Measurements from ENCODE around the gene PCK2. TPM values are rescaled to one million over a fixed set of nuclear protein-coding genes. Genes with fewer than 3 reads are reported as not detected.

Gene PCK2
- total and polyA plus RNA-seq, 2 of the 13 experiments (the other 11 are each of a cell fraction or from before 2014, with no cell fraction given): 129 to 272 TPM

DNA sequence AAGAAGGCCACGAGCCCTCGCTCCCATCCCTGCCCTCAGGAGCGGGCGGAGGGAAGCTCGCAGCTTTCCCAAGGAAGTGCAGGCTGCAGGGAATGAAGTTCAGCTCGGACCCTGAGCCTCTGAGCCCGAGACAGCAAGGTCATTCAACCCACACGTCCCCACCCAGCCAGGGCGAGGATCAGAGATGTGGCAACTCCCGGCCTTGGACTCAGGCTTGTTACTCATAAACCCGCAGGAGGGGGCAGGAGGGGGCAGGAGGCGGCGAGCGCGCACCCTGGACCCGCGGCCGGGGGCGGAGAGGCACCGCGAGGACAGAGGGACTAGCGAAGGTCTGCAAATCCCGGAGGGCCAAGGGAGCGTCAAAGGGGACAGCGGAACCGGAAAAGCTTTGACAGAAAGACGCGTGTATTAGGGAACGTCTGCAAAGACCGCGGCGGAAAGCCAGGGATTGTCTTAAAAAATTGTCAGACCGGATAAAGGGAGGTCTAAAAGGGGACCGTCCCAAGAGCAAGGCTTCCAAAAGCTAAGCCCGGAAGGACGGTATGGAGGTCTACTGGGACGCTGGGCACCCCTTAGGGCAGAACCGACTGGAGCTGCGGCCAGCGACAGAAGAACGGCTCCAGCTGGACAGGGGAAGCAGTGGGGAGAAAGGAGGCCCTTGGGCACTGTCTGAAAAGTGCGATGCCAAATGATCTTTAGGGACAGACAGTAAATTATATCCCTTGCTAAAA lies 19.9 kb downstream of the PCK2 start (continued):
- TF ChIP-seq, protein P1, sequence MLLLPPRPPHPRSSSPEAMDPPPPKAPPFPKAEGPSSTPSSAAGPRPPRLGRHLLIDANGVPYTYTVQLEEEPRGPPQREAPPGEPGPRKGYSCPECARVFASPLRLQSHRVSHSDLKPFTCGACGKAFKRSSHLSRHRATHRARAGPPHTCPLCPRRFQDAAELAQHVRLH (CRISPR knock-in tag; IDR thresholded peaks at IDR 0.05; ENCODE audit: borderline replicate concordance, low read depth): peak; percentile 99
- TF ChIP-seq FOXC1 (CRISPR knock-in tag; IDR thresholded peaks at IDR 0.05; ENCODE audit: borderline replicate concordance) (peak; percentile 92; the same call in 1 of the 2 replicates), ZNF672 (CRISPR knock-in tag; IDR thresholded peaks at IDR 0.05) (no peak), ZNF335 (CRISPR knock-in tag; IDR thresholded peaks at IDR 0.05) (peak; percentile 94), CBX2 (IDR thresholded peaks at IDR 0.05; ENCODE audit: low read depth, low read length) (0 out of 2 replicates have a peak, but pooled peaks have one; percentile 31), CBX2 (CRISPR knock-in tag; IDR thresholded peaks at IDR 0.05; ENCODE audit: low read depth) (0 out of 2 replicates have a peak, but pooled peaks have one; percentile 8), ZNF549 (CRISPR knock-in tag; IDR thresholded peaks at IDR 0.05) (peak; percentile 16; the same call in 1 of the 2 replicates), FUBP1 (CRISPR knock-in tag; IDR thresholded peaks at IDR 0.05; ENCODE audit: borderline replicate concordance) (peak; percentile 90; the same call in 1 of the 2 replicates), ATAD3A (CRISPR knock-in tag; IDR thresholded peaks at IDR 0.05) (peak; percentile 75), HDAC2 (CRISPR knock-in tag; IDR thresholded peaks at IDR 0.05) (peak; percentile 100), SMAD1 (CRISPR knock-in tag; IDR thresholded peaks at IDR 0.05; ENCODE audit: borderline replicate concordance, low read depth) (peak; percentile 99), MAZ (IDR thresholded peaks at IDR 0.05; ENCODE audit: borderline replicate concordance, low read depth, low read length) (peak; percentile 100), MAZ (CRISPR knock-in tag; IDR thresholded peaks at IDR 0.05; ENCODE audit: low read depth) (peak; percentile 100), MLLT10 (CRISPR knock-in tag; IDR thresholded peaks at IDR 0.05) (no peak), MLX (CRISPR knock-in tag; IDR thresholded peaks at IDR 0.05) (peak; percentile 96), ZNF552 (CRISPR knock-in tag; IDR thresholded peaks at IDR 0.05; ENCODE audit: borderline replicate concordance) (peak; percentile 95; the same call in 1 of the 2 replicates), RFXANK (CRISPR knock-in tag; IDR thresholded peaks at IDR 0.05) (peak; percentile 95), KLF16 (CRISPR knock-in tag; IDR thresholded peaks at IDR 0.05) (peak in 1 of 2 experiments; percentile 99; a peak in 2 of 4 replicates), BHLHE40 (IDR thresholded peaks at IDR 0.05; ENCODE audit: low read length) (peak; percentile 59; the same call in 1 of the 2 replicates), SIX4 (CRISPR knock-in tag; IDR thresholded peaks at IDR 0.05) (peak; percentile 93), KDM6A (CRISPR knock-in tag; IDR thresholded peaks at IDR 0.05; ENCODE audit: low read depth) (peak; percentile 100)
- TF ChIP-seq, protein P2, sequence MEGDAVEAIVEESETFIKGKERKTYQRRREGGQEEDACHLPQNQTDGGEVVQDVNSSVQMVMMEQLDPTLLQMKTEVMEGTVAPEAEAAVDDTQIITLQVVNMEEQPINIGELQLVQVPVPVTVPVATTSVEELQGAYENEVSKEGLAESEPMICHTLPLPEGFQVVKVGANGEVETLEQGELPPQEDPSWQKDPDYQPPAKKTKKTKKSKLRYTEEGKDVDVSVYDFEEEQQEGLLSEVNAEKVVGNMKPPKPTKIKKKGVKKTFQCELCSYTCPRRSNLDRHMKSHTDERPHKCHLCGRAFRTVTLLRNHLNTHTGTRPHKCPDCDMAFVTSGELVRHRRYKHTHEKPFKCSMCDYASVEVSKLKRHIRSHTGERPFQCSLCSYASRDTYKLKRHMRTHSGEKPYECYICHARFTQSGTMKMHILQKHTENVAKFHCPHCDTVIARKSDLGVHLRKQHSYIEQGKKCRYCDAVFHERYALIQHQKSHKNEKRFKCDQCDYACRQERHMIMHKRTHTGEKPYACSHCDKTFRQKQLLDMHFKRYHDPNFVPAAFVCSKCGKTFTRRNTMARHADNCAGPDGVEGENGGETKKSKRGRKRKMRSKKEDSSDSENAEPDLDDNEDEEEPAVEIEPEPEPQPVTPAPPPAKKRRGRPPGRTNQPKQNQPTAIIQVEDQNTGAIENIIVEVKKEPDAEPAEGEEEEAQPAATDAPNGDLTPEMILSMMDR (CRISPR knock-in tag; IDR thresholded peaks at IDR 0.05): peak; percentile 63
- TF ChIP-seq, protein P3, sequence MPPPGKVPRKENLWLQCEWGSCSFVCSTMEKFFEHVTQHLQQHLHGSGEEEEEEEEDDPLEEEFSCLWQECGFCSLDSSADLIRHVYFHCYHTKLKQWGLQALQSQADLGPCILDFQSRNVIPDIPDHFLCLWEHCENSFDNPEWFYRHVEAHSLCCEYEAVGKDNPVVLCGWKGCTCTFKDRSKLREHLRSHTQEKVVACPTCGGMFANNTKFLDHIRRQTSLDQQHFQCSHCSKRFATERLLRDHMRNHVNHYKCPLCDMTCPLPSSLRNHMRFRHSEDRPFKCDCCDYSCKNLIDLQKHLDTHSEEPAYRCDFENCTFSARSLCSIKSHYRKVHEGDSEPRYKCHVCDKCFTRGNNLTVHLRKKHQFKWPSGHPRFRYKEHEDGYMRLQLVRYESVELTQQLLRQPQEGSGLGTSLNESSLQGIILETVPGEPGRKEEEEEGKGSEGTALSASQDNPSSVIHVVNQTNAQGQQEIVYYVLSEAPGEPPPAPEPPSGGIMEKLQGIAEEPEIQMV (CRISPR knock-in tag; IDR thresholded peaks at IDR 0.05; ENCODE audit: low read depth): peak; percentile 87
- TF ChIP-seq, protein P4, sequence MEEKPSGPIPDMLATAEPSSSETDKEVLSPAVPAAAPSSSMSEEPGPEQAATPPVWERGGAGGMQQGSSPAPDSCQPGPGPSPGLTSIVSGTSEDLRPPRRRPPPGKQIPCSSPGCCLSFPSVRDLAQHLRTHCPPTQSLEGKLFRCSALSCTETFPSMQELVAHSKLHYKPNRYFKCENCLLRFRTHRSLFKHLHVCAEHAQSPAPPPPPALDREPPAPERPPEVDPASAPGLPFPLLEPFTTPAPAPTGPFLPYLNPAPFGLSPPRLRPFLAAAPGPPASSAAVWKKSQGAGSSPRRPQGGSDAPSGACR (CRISPR knock-in tag; IDR thresholded peaks at IDR 0.05): peak; percentile 100
